Keratinocyte (primary cell): Measurements from ENCODE around the gene ULBP3. TPM values are rescaled to one million over a fixed set of nuclear protein-coding genes. Genes with fewer than 3 reads are reported as not detected.
A peak's percentile ranks its signal among the peaks of the same experiment; 100 is the strongest.
"Not testable (repeated sequence)": the region's sequence is repeated elsewhere in the genome, so short reads cannot be mapped to it uniquely, and the experiment has no call there.

ENCODE experiments used
- DNase-seq: peaks from one replicate; pipeline ENCODE4 v3.0.0-alpha.2; 2011; ENCODE audit warnings: low read depth, missing footprints, low spot score
- FAIRE-seq: peaks from 2 replicates; lab custom pipeline; 2011; peaks lifted over from hg19 to GRCh38; lab: Jason Lieb, UNC
- H2AFZ ChIP-seq: 2 replicates; pipeline ENCODE4 v1.6.0; 2012; ENCODE audit warnings: low read length, control low read depth, inconsistent platforms; ENCODE audit not compliant: control insufficient read depth
- H3K27ac ChIP-seq: 2 replicates; pipeline ENCODE4 v1.5.1; 2011; ENCODE audit warnings: low read length; ENCODE audit not compliant: control insufficient read depth, insufficient read depth
- H3K27me3 ChIP-seq: 3 replicates; pipeline ENCODE4 v1.6.0; 2011; ENCODE audit warnings: low read length; ENCODE audit not compliant: control insufficient read depth, insufficient read depth; ENCODE audit errors: extremely low read depth
- H3K36me3 ChIP-seq, 2 experiments: 2 replicates in 1 of 2; 3 replicates in 1 of 2; pipeline ENCODE4 v1.5.1; 2011; ENCODE audit warnings: low read length in 2 of 2, mild to moderate bottlenecking in 1 of 2; ENCODE audit not compliant: control insufficient read depth in 2 of 2, insufficient read depth in 2 of 2; ENCODE audit errors: extremely low read depth in 1 of 2
- H3K4me1 ChIP-seq: 3 replicates; pipeline ENCODE4 v1.5.1; 2011; ENCODE audit warnings: low read length; ENCODE audit not compliant: control insufficient read depth, insufficient read depth; ENCODE audit errors: extremely low read depth
- H3K4me2 ChIP-seq: 3 replicates; pipeline ENCODE4 v1.6.0; 2011; ENCODE audit warnings: low read depth, low read length; ENCODE audit not compliant: control insufficient read depth, insufficient read depth; ENCODE audit errors: extremely low read depth
- H3K4me3 ChIP-seq, 3 experiments: fragments of 200-600 bp in 1 of 3; sonication (generic) in 1 of 3; 2 replicates in 2 of 3; 3 replicates in 1 of 3; pipeline ENCODE4 v1.5.1; 2011 to 2016; ENCODE audit warnings: low read length in 3 of 3, mild to moderate bottlenecking in 3 of 3, control low read depth in 2 of 3, inconsistent platforms in 1 of 3, low read depth in 1 of 3, mixed read lengths in 1 of 3, mixed run types in 1 of 3, moderate library complexity in 1 of 3; ENCODE audit not compliant: control insufficient read depth in 2 of 3, insufficient read depth in 2 of 3; ENCODE audit errors: extremely low read depth in 1 of 3
- H3K79me2 ChIP-seq: 2 replicates; pipeline ENCODE4 v1.6.0; 2012; ENCODE audit warnings: low read length; ENCODE audit not compliant: control insufficient read depth, insufficient read depth
- H3K9ac ChIP-seq: 3 replicates; pipeline ENCODE4 v1.6.0; 2011; ENCODE audit warnings: low read length; ENCODE audit not compliant: control insufficient read depth, insufficient read depth; ENCODE audit errors: extremely low read depth
- H3K9me1 ChIP-seq: 3 replicates; pipeline ENCODE4 v1.6.0; 2011; ENCODE audit warnings: low read length; ENCODE audit not compliant: control insufficient read depth, insufficient read depth; ENCODE audit errors: extremely low read depth
- H3K9me3 ChIP-seq: 2 replicates; pipeline ENCODE4 v1.5.1; 2012; ENCODE audit warnings: low read depth, low read length; ENCODE audit not compliant: control insufficient read depth
- H4K20me1 ChIP-seq: 3 replicates; pipeline ENCODE4 v1.6.0; 2011; ENCODE audit warnings: low read length; ENCODE audit not compliant: control insufficient read depth, insufficient read depth; ENCODE audit errors: extremely low read depth
- dilution Hi-C: fragments of 300-500 bp; cut with MboI; formaldehyde crosslinking; loops from one replicate; pipeline ENCODE4 v1.7.0; 2020; ENCODE audit warnings: low sequenced_read_pairs; ENCODE audit not compliant: extremely low pct_ligation_motif_present
- polyA plus RNA-seq, 5 experiments: library from polyadenylated mRNA; depleted of rRNA in 3 of 5; stranded (reverse) in 3 of 5; stranded (forward) in 1 of 5; unstranded in 1 of 5; fragments of >200 nt; gene quantifications; 1 replicate in 1 of 5; 2 replicates in 3 of 5; 3 replicates in 1 of 5; pipeline versions ENCODE4 v1.2.1 to v1.2.3, GENCODE V29; 2011 to 2012; ENCODE audit warnings: missing spikeins in 2 of 5, low read depth in 1 of 5, low replicate concordance in 1 of 5

The ULBP3 gene
- polyA plus RNA-seq, 1 donor (not counting 4 experiments of a cell fraction or from before 2014, with no cell fraction given), result 7.4 TPM

GRCh38 chr6:150013785-150014622 is 54.9 kb downstream of the ULBP3 start:
- dilution Hi-C loops, H4K20me1 ChIP-seq, H2AFZ ChIP-seq, H3K36me3 ChIP-seq, H3K4me3 ChIP-seq, H3K4me2 ChIP-seq, H3K27ac ChIP-seq, H3K4me1 ChIP-seq, H3K9ac ChIP-seq, H3K79me2 ChIP-seq, H3K9me3 ChIP-seq, DNase-seq, H3K9me1 ChIP-seq: not testable (repeated sequence)
- FAIRE-seq, result peak; percentile 13
- peaks cover 34% of the 10 kb centered on the region for H3K27me3 ChIP-seq

- H4K20me1 ChIP-seq, H3K27ac ChIP-seq, H3K4me2 ChIP-seq, FAIRE-seq, H3K4me1 ChIP-seq, H3K36me3 ChIP-seq, H3K9me3 ChIP-seq, dilution Hi-C loops, H3K9ac ChIP-seq, H3K4me3 ChIP-seq, H2AFZ ChIP-seq, DNase-seq, H3K9me1 ChIP-seq, H3K79me2 ChIP-seq: not testable (repeated sequence)
- H3K27me3 ChIP-seq, result peaks cover 34% of the 10 kb centered on the region
Measured at GRCh38 chr6:150012846-150013784, 55.8 kb downstream of the ULBP3 start.

Other genes starting within 250 kb of the ULBP3 start
- gene LRP11, start 204.8 kb downstream of the ULBP3 start, polyA plus RNA-seq, result 26.4 to 49.2 TPM (median 31.1 TPM) in 3 replicates
- gene RAET1E, start 171.0 kb downstream of the ULBP3 start, polyA plus RNA-seq, result 8.4 to 24.9 TPM (median 14.0 TPM) in 3 replicates
- 12.1 to 38.8 TPM (median 16.4 TPM) in 3 replicates for gene RAET1G, start 146.0 kb downstream of the ULBP3 start, polyA plus RNA-seq
- gene ULBP2, start 127.1 kb downstream of the ULBP3 start, polyA plus RNA-seq, result 11.8 to 15.7 TPM (median 14.0 TPM) in 3 replicates
- 1.7 to 2.4 TPM (median 2.2 TPM) in 3 replicates for gene ULBP1, start 105.2 kb downstream of the ULBP3 start, polyA plus RNA-seq
- gene RAET1L, start 43.6 kb downstream of the ULBP3 start, polyA plus RNA-seq, result 6.9 to 12.2 TPM (median 8.5 TPM) in 3 replicates
- gene PPP1R14C, start 73.9 kb upstream of the ULBP3 start, polyA plus RNA-seq, result 35.4 to 50.6 TPM (median 43.7 TPM) in 3 replicates